ENCODE results near the gene TENT4B.

- no peak for TF ChIP-seq ZNF384 (IDR thresholded peaks at IDR 0.05)
- TF ChIP-seq FOXK2 (IDR thresholded peaks at IDR 0.05), result no peak
- no peak for TF ChIP-seq FOXM1 (IDR thresholded peaks at IDR 0.05; ENCODE audit: borderline replicate concordance)
- no peak for TF ChIP-seq SUZ12 (IDR thresholded peaks at IDR 0.05)
- TF ChIP-seq ARNT (IDR thresholded peaks at IDR 0.05), result no peak
- no peak for TF ChIP-seq SP1 (IDR thresholded peaks at IDR 0.05)
- no peak for TF ChIP-seq HDGF (IDR thresholded peaks at IDR 0.05; ENCODE audit: borderline replicate concordance)
- no peak for TF ChIP-seq BHLHE40 (IDR thresholded peaks at IDR 0.05; ENCODE audit: borderline replicate concordance)
- no peak for TF ChIP-seq LEF1 (IDR thresholded peaks at IDR 0.05; ENCODE audit: borderline replicate concordance)
- TF ChIP-seq FOXA1 (IDR thresholded peaks at IDR 0.05), result no peak
- no peak for TF ChIP-seq TARDBP (IDR thresholded peaks at IDR 0.05)
- no peak for TF ChIP-seq ELF4 (IDR thresholded peaks at IDR 0.05)
These were observed 26.9 kb upstream of the TENT4B start for GRCh38 chr16:50126183-50126582.
